Mesothelial cell of epicardium (in vitro differentiated cells): ENCODE data around the gene DPP6. TPM values are rescaled to one million over a fixed set of nuclear protein-coding genes. Genes with fewer than 3 reads are reported as not detected.

Experiments used
- DNase-seq, 2 experiments: peaks; one replicate each; pipeline ENCODE4 v3.0.0; 2021; ENCODE audit warnings: low spot score in 2 of 2; ENCODE audit not compliant: unreplicated experiment in 2 of 2
- H3K27ac Mint-ChIP-seq: 2 replicates; pipeline ENCODE4 v1.8.0; 2021; ENCODE audit warnings: mixed read lengths
- H3K27me3 Mint-ChIP-seq: 2 replicates; pipeline ENCODE4 v1.8.0; 2021; ENCODE audit warnings: low read depth, mixed read lengths
- H3K36me3 Mint-ChIP-seq: 2 replicates; pipeline ENCODE4 v1.8.0; 2021; ENCODE audit warnings: mixed read lengths
- H3K4me1 Mint-ChIP-seq: 2 replicates; pipeline ENCODE4 v1.8.0; 2021; ENCODE audit warnings: mixed read lengths
- H3K4me3 Mint-ChIP-seq: 2 replicates; pipeline ENCODE4 v1.8.0; 2021; ENCODE audit warnings: mild to moderate bottlenecking, moderate library complexity, mixed read lengths
- H3K9me3 Mint-ChIP-seq: 2 replicates; pipeline ENCODE4 v1.8.0; 2021; ENCODE audit warnings: mixed read lengths
- CTCF ChIP-seq: fragments of 200-600 bp; sonication (generic); IDR thresholded peaks from one replicate; pipeline ENCODE4 v1.5.0; 2021; ENCODE audit warnings: antibody characterized with exemption; ENCODE audit not compliant: unreplicated experiment
- total RNA-seq: library from RNA; stranded (reverse); gene quantifications from 3 replicates; pipeline ENCODE4 v1.2.1, GENCODE V29; 2021

Gene DPP6
- total RNA-seq, 1 donor from 2014 or later, result 0.09 TPM

GRCh38 chr7:154746571-154747360 is 694.6 kb downstream of the DPP6 start:
- DNase-seq, result no peak

GRCh38 chr7:154748089-154748786 is 696.0 kb downstream of the DPP6 start:
- no peak for DNase-seq
- Mint-ChIP-seq H3K9me3 (no peaks in the 10 kb centered on the region), H3K27ac (no peak overlapping the region), H3K4me1 (no peaks in the 10 kb centered on the region), H3K36me3 (no peaks in the 10 kb centered on the region), H3K27me3 (peaks cover 19% of the 10 kb centered on the region), H3K4me3 (no peak overlapping the region)
- TF ChIP-seq CTCF, result no peak

More at GRCh38 chr7:154746571-154747360, 694.6 kb downstream of the DPP6 start:
- H3K27ac Mint-ChIP-seq, result no peak overlapping the region
- no peaks in the 10 kb centered on the region for H3K36me3 Mint-ChIP-seq
- H3K9me3 Mint-ChIP-seq, result no peaks in the 10 kb centered on the region
- H3K4me3 Mint-ChIP-seq, result no peak overlapping the region
- peaks cover 25% of the 10 kb centered on the region for H3K27me3 Mint-ChIP-seq
- H3K4me1 Mint-ChIP-seq, result no peaks in the 10 kb centered on the region
- TF ChIP-seq CTCF, result no peak

GRCh38 chr7:154750353-154750801 is 698.2 kb downstream of the DPP6 start:
- Mint-ChIP-seq H3K36me3 (no peaks in the 10 kb centered on the region), H3K4me1 (no peaks in the 10 kb centered on the region), H3K27me3 (peaks cover 11% of the 10 kb centered on the region), H3K27ac (no peak overlapping the region), H3K9me3 (peaks cover 3% of the 10 kb centered on the region), H3K4me3 (no peak overlapping the region)
- TF ChIP-seq CTCF, result no peak
- no peak for DNase-seq

- H3K4me1 Mint-ChIP-seq, result no peaks in the 10 kb centered on the region
- DNase-seq, result no peak
- H3K27ac Mint-ChIP-seq, result no peak overlapping the region
- peaks cover 3% of the 10 kb centered on the region for H3K27me3 Mint-ChIP-seq
- TF ChIP-seq CTCF, result no peak
- H3K36me3 Mint-ChIP-seq, result no peaks in the 10 kb centered on the region
- H3K4me3 Mint-ChIP-seq, result no peak overlapping the region
- H3K9me3 Mint-ChIP-seq, result peaks cover 3% of the 10 kb centered on the region
Measured at GRCh38 chr7:154753226-154753625, 701.0 kb downstream of the DPP6 start.

GRCh38 chr7:154757756-154758155 is 705.6 kb downstream of the DPP6 start:
- TF ChIP-seq CTCF, result no peak
- DNase-seq, result no peak
- H3K36me3 Mint-ChIP-seq, result no peaks in the 10 kb centered on the region
- no peak overlapping the region for H3K4me3 Mint-ChIP-seq
- H3K27me3 Mint-ChIP-seq, result no peaks in the 10 kb centered on the region
- peaks cover 3% of the 10 kb centered on the region for H3K9me3 Mint-ChIP-seq
- no peak overlapping the region for H3K27ac Mint-ChIP-seq
- no peaks in the 10 kb centered on the region for H3K4me1 Mint-ChIP-seq
